Measurements from ENCODE around the gene ACTL7A. TPM values are rescaled to one million over a fixed set of nuclear protein-coding genes. Genes with fewer than 3 reads are reported as not detected.
"Not testable (repeated sequence)": the region's sequence is repeated elsewhere in the genome, so short reads cannot be mapped to it uniquely, and the experiment has no call there.

Gene ACTL7A
- total RNA-seq, 3 donors from 2014 or later: not detected

GRCh38 chr9:108842610-108843295 lies 19.3 kb upstream of the ACTL7A start:
- Histone ChIP-seq H3K27me3 (no peaks in the 10 kb centered on the region), H3K9me3 (no peaks in the 10 kb centered on the region), H3K27ac (no peak overlapping the region), H3K4me1 (no peaks in the 10 kb centered on the region), H3K36me3 (no peaks in the 10 kb centered on the region), H3K4me3 (no peak overlapping the region)
- intact Hi-C loops (cut with DNase I; ENCODE audit: low total_unique reads): no loop called here
- DNase-seq (ENCODE audit: low spot score in 2 of 2): no peak
- TF ChIP-seq POLR2AphosphoS5 (IDR thresholded peaks at IDR 0.05) (no peak), CTCF (IDR thresholded peaks at IDR 0.05) (no peak), POLR2A (IDR thresholded peaks at IDR 0.05) (no peak)

- Histone ChIP-seq H3K27ac (no peak overlapping the region), H3K4me3 (no peak overlapping the region), H3K36me3 (no peaks in the 10 kb centered on the region), H3K4me1 (no peaks in the 10 kb centered on the region), H3K9me3 (no peaks in the 10 kb centered on the region), H3K27me3 (no peaks in the 10 kb centered on the region)
- DNase-seq (ENCODE audit: low spot score in 2 of 2): no peak
- TF ChIP-seq CTCF (IDR thresholded peaks at IDR 0.05): no peak
- no peak for TF ChIP-seq POLR2AphosphoS5 (IDR thresholded peaks at IDR 0.05)
- TF ChIP-seq POLR2A (IDR thresholded peaks at IDR 0.05): no peak
- intact Hi-C loops (cut with DNase I; ENCODE audit: low total_unique reads): no loop called here
Observed at GRCh38 chr9:108844391-108844790, 17.7 kb upstream of the ACTL7A start.

GRCh38 chr9:108844856-108845255 lies 17.2 kb upstream of the ACTL7A start:
- Histone ChIP-seq H3K4me3 (no peak overlapping the region), H3K27me3 (no peaks in the 10 kb centered on the region), H3K9me3 (no peaks in the 10 kb centered on the region), H3K36me3 (no peaks in the 10 kb centered on the region), H3K27ac (no peak overlapping the region), H3K4me1 (no peaks in the 10 kb centered on the region)
- no peak for DNase-seq (ENCODE audit: low spot score in 2 of 2)
- intact Hi-C loops (cut with DNase I; ENCODE audit: low total_unique reads): no loop called here
- TF ChIP-seq POLR2A (IDR thresholded peaks at IDR 0.05) (no peak), CTCF (IDR thresholded peaks at IDR 0.05) (no peak), POLR2AphosphoS5 (IDR thresholded peaks at IDR 0.05) (no peak)

- H3K9me3 ChIP-seq: no peaks in the 10 kb centered on the region
- DNase-seq (ENCODE audit: low spot score in 2 of 2): no peak
- no peaks in the 10 kb centered on the region for H3K4me1 ChIP-seq
- TF ChIP-seq POLR2A (IDR thresholded peaks at IDR 0.05) (no peak), CTCF (IDR thresholded peaks at IDR 0.05) (no peak), POLR2AphosphoS5 (IDR thresholded peaks at IDR 0.05) (no peak)
- no peak overlapping the region for H3K4me3 ChIP-seq
- no peaks in the 10 kb centered on the region for H3K27me3 ChIP-seq
- intact Hi-C loops (cut with DNase I; ENCODE audit: low total_unique reads): no loop called here
- no peak overlapping the region for H3K27ac ChIP-seq
- no peaks in the 10 kb centered on the region for H3K36me3 ChIP-seq
Observed at GRCh38 chr9:108845507-108845906, 16.6 kb upstream of the ACTL7A start.

GRCh38 chr9:108845947-108846346 lies 16.1 kb upstream of the ACTL7A start:
- Histone ChIP-seq H3K9me3 (no peaks in the 10 kb centered on the region), H3K36me3 (no peaks in the 10 kb centered on the region), H3K27ac (no peak overlapping the region), H3K4me1 (no peaks in the 10 kb centered on the region), H3K4me3 (no peak overlapping the region), H3K27me3 (no peaks in the 10 kb centered on the region)
- DNase-seq (ENCODE audit: low spot score in 2 of 2): no peak
- no peak for TF ChIP-seq POLR2AphosphoS5 (IDR thresholded peaks at IDR 0.05)
- TF ChIP-seq POLR2A (IDR thresholded peaks at IDR 0.05): no peak
- TF ChIP-seq CTCF (IDR thresholded peaks at IDR 0.05): no peak
- intact Hi-C loops (cut with DNase I; ENCODE audit: low total_unique reads): no loop called here

- H3K4me3 ChIP-seq; H3K36me3 ChIP-seq; H3K4me1 ChIP-seq; H3K27me3 ChIP-seq; H3K9me3 ChIP-seq; intact Hi-C loops (cut with DNase I; ENCODE audit: low total_unique reads); DNase-seq (ENCODE audit: low spot score in 2 of 2); H3K27ac ChIP-seq: not testable (repeated sequence)
Observed at GRCh38 chr9:108848296-108848695, 13.8 kb upstream of the ACTL7A start.
